RCC 7860 (cell line): ENCODE measurements around the gene MAML3.

Experiments used
- DNase-seq: peaks from one replicate; pipeline ENCODE4 v3.0.0-alpha.2; 2015; ENCODE audit warnings: low spot score
- FAIRE-seq: peaks from 2 replicates; lab custom pipeline; 2012; peaks lifted over from hg19 to GRCh38; lab: Jason Lieb, UNC

The MAML3 gene

DNA sequence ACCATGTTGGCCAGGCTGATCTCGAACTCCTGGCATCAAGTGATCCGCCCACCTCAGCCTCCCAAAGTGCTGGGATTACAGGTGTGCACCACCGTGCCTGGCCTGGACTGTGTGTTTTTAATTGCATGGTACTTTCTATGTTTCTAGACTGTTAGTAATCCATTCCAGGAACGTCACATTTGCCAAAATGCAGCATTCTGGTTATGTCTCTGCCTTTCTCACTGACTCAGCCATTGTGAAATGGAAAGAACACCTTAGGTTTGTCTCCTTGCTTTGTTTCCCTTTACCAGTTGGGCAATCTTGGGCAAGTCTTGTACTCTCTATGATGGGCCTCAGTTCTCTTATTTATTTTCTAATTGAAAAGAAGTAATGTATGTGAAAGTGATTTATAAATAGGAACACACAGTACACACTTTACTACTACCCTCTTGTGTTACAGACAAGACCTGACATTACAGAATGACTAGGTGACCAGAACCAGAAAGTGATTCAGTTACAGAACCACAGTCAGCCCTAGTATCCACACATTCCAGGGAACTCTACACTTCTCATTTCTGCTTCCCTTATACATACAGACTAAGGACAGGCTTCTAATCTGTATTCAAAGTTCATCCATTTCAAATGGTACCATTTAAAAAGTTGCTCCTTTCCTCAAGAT is 301.2 kb downstream of the MAML3 start:
- no peak for FAIRE-seq

DNA sequence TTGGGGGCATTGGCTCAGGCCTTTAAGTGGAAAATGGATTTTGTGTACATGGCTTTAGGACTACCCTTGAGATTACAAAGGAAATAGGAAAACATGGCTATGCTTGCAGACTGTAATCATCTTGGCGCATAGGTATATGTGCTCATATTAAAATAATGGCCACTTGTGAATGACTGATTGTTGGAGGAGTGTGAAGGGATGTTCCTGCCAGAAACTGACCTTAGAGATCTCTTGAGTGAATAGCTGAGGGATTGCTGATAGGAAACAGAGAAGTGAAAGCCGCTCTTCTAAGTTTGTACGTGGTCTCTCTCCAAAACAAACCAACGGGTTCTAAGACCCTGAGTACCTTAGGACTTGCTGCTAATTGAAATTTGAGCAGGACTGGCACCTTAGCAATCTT is 302.3 kb downstream of the MAML3 start:
- FAIRE-seq (no peak), DNase-seq (no peak)

More for the DNA sequence above, 301.2 kb downstream of the MAML3 start:
- DNase-seq = no peak

DNA sequence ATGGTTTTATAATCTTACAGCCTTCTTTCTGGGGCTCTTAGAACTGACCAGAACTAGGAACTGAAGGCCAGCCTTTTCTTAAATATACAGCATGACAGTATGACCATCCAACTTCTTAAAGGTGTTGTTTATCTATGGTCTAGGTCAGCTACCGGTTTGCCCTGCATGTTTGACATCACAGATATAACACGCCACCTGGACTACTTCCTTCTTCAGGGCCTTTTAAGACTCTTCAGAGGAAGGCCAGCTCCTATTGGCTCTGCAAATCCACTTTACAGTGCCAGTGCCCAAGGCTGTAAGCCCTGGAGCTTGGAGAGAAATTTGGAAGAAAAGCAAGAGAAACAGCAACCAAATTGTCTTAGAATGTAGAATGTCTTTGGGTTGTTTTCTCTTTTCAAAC is 302.9 kb downstream of the MAML3 start:
- DNase-seq (no peak), FAIRE-seq (no peak)

DNA sequence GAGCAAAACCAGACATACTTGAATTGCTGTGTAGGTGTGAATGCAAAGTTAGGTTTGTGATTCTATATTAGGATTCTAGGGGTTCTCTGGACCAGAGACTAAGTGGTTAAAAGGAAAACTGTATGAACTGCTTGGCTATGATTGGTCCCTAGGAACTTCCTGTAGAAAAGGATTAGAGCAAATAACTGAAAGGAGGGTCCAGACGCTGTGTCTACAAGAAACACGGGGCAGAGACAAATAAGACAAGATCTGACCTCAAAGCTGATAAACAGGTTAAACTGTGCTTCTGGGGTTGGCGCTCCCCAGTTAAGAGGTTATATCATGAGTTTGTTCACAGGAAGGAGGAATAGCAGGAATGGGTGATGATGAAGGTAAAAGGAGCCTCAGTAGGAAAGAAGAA is 304.8 kb downstream of the MAML3 start:
- FAIRE-seq (no peak), DNase-seq (no peak)

DNA sequence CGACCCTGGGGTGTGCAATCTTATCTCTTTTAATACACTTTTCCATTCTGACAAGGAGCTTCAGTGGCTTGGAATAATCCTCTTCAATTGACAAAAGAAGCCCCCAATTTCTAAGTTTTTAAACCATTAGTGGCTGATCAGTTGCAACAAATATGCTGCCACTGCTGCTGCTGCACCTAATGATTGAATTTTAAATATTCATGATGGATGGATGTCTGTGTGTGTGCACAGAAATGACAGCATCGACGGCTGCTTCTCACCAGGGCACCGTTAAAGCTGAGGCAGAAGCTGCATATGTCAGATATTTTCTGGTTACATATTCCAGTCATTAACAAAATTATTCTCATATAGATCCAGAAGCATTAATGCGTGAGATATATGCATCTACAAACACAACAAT is 306.0 kb downstream of the MAML3 start:
- no peak for FAIRE-seq

DNA sequence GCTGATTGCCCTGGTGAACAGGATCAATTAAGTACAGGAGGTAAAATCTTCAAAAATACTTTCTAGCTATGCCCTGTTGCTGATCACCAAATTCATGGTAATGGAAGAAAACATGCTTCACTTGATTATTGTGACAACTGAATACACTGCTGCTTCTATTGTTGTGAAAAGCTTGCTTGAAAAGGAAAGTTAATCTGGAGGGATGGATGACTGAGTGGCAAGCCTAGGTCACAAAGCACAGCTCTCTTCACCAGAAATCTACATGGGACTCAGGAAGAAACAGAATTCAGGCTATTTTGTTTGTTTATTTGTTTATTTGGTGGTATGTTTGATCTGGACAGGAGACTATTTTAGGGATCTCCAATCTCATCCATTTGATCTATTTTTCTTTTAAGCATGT is 306.4 kb downstream of the MAML3 start:
- FAIRE-seq = no peak

More for the DNA sequence above, 306.0 kb downstream of the MAML3 start:
- no peak for DNase-seq

DNA sequence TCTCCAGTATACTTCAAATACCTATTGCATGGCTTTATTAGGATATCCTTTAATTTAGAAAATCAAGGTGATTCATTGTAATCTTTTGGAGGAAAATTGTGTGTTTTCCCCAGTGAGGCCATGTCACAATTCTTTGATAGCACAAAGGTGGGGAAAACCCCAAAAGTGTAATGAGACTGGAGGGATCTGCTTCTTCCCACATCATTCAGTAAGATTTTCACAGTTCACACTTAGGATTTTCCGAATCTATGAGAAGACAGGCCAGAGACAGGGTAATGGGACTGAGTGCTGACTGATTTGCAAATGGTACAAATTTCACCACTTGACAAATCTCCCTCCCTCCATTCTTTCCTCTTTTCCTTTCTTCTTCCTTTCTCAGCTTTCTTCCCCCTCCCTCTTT is 307.2 kb downstream of the MAML3 start:
- FAIRE-seq = no peak
- no peak for DNase-seq

More for the DNA sequence above, 306.4 kb downstream of the MAML3 start:
- no peak for DNase-seq

DNA sequence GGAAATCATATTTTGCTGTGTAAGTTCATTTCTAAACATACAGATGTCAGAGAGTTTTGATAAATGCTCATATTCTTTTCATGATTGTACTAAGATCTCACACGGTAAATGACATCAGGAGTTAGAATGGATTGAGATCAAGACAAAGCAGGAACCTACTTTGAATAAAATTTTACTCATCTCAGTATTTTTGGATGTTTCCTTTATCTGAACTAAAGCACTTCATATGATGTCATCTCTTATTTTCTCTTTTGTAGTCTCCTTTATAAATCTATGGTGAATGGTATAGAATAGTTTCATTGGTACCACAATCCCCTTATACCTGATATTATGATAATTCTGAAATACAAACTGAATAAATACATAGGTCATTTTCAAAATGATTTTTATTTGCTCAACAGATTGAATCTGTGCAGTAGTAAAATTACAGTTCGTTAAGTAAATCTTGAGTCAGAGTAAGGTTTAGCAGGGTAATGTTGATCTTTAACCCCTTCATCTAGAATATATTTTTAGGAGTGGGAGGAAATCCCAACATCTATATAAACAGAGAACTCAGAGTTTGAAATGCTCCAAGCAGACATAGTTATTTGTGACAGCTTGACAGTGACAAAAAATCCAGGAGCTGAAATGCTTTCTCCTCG is 308.4 kb downstream of the MAML3 start:
- FAIRE-seq = no peak
- no peak for DNase-seq

DNA sequence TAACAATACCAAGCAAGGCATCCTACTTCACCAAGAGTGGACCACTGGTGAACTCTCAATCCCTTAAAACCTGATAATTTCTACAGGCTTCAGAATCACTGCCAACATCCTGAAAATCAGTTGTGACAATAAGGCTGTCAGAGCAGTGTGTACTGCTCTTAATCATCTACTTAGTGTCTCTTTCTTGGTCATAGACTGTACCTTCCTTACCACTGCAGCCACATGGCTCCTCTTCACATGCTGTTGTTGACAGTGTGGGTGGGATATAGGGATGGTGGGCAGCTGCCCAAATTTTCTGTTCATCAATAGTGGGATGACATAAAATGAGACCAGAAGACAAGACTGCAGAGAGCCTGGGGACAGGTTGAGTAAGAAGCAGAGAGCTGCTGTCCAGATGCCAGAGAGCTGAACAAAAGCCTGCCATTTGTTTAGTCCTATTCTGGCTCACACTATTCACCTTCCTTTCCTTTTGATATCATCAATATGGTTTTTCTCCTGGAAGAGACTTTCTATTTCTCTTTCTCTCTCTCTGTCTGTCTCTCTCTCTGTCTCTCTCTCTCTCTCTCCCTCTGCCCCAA is 309.4 kb downstream of the MAML3 start:
- DNase-seq (no peak), FAIRE-seq (no peak)

DNA sequence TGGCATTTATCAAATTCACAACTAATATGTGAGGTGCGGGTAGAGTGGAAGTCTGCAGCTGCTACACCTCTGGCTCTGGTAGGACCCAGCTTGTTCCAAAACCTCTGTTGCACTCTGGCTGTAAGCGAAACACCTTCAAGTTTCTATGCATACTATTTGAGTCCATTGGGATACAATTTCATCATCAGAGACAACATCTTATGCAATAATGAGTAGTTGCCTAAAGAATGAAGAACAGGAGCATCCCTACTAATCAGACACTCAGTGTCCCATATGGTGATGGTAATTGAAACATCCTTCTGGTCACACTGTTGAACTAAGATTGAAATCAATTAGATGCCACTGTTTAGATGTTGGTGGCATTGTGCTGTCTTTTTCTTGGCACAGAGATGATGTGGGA is 309.9 kb downstream of the MAML3 start:
- FAIRE-seq (no peak), DNase-seq (no peak)

DNA sequence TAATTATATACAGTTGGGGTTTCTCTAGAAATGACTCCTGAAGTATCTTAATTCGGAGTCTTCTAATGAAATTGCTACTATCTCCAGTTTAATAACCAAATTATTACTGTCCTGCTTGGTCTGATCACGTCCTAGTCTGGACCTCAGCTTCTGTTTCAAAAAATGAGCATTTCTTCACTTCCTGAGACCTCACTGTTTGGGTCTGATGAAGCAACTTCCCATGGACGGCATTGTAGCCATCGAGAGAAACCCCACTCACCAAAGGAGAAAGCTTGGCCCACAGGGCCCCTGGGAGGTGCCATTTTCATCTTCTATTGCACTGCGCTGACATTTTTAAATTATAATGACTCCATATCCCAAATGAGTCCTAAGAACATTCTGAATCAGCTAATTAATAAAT is 310.3 kb downstream of the MAML3 start:
- no peak for FAIRE-seq
- no peak for DNase-seq

DNA sequence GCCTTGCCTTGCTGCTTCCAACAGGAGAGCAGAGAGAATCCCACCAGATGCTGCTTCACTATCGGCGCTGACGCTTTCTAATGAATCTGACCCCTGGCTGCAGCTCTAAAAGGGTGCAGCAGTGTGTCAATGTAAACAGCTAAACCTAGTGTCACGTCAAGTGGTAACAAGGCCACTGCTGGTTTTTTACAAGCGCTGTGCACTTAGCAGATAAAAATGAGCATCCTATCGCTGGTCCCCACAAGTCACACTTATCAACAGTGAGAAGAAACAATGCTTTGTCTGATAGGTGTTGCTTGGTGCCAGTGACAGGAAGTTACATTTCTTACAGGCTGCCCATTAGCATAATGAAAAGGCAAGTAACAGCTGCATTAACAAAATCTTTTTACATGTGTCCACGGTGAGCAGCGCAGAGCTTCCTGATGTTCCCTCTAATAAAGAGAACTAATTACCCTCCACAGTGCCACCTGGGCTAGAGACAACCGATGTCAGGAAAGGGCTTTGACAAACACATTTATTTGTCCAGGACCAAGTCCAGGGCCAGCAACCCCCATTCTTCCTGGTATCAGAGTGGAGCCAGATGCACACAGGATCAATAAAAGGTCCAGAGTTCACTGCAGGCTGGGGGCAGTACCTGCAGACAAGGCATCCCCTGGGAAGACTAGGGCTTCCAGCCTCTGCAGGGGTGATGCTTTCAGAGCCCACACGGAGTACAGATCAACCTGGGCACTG is 312.4 kb downstream of the MAML3 start:
- FAIRE-seq (no peak), DNase-seq (no peak)

DNA sequence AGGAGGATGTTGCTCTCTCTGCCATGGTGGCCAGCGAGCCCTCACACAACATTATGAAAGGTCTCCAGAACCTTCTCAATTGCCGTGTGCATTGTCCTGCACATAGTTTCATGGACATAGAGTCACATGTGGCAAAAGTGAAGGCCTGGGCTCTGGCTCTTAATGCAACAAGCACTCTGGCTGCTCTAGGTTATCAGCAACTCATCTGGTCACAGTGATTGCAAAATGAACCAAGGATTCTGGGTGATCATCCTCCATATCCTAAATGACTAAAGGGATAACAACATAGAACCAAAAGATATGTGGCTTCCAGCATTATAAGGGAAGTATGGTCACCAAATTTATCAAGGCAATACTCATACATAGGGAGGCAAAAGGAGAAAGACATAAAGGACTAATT is 313.2 kb downstream of the MAML3 start:
- DNase-seq (no peak), FAIRE-seq (no peak)

DNA sequence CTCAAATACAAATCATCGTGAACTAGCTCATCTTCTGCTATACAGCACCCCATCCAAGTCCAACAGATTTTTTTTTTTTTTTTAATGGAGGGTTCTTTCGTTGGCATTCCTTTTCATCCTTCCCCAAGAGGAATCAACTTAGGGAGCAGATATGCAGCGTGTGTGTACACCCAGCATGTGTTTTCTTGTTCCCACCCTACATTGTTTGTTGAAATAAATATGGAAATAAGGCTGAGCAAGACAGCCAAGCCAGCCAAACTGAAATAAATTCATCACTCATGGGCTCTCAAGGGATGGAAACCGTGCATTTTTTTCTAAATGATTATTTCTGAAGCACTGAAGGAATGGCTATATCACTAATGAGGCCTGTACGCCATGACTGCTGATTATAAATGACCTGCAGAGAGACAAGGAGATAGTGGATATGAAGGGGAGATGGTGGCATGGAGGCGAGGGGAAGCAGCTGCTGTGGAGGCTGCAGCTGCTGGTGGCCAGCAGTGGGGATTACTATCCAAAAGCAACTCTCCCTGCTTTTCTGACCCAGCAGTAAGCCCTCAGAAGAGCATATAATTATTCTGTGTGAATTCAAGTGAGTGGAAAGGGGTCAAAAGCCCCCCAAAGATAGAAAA is 314.5 kb downstream of the MAML3 start:
- no peak for DNase-seq
- FAIRE-seq = no peak

DNA sequence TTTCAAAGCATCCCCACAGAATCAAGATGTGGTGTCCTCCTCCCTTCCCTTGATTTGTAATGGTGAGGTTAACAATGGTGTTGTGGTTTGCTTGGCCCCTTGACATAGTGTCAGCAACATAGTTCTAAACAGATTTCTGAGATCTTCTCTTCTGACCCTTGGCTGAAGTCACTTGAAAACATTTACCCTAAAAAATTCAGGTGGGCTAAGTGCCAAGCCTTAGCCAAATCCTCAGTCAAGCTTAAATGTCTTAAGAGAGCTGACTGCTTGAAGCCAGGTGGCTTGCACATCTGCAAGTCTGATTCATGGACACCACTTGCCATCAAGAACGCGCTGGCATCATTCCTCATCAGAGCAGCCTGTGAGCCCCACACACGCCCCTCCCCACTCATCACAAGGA is 315.2 kb downstream of the MAML3 start:
- FAIRE-seq (no peak), DNase-seq (no peak)

DNA sequence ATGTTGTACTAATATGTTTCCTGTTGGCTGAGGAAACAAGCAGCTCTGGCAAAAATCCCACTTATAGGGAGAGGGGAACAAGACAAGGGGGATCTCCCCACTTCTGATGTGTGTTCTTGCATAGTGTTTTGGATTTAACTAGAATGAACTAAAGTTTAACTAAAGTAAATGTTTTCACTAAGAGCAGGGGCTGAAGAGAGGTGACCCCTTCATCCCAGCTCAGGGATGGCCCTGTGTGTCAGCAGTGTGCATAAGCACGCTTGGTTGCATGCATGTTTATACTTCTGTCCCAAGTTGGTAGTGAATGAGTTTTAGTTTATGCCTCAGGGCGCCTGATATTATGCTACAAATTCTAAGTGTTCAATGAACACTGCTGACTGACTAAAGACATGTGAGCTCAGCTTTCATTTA is 319.0 kb downstream of the MAML3 start:
- FAIRE-seq = no peak

DNA sequence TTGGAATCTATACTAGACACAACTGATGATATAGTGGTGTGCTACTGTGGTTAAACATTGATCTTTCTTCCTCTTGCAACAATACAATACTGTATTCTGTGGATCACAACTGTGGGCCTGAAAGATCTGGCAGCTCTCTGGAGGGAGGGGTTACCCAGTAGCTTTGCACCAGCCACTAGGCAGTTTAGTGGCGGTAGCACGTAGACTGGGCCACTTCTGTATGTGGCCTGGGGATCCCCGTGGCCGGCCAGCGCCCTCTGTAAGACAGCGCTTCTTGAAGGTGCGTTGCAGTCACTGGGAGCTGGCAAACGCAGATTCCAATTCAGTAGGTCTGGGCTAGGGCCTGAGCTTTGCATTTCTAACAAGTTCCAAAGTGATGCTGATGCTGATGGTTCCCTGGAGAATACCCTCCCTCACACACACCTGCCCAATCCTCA is 319.7 kb downstream of the MAML3 start:
- FAIRE-seq (no peak), DNase-seq (no peak)

More for the DNA sequence above, 319.0 kb downstream of the MAML3 start:
- no peak for DNase-seq

DNA sequence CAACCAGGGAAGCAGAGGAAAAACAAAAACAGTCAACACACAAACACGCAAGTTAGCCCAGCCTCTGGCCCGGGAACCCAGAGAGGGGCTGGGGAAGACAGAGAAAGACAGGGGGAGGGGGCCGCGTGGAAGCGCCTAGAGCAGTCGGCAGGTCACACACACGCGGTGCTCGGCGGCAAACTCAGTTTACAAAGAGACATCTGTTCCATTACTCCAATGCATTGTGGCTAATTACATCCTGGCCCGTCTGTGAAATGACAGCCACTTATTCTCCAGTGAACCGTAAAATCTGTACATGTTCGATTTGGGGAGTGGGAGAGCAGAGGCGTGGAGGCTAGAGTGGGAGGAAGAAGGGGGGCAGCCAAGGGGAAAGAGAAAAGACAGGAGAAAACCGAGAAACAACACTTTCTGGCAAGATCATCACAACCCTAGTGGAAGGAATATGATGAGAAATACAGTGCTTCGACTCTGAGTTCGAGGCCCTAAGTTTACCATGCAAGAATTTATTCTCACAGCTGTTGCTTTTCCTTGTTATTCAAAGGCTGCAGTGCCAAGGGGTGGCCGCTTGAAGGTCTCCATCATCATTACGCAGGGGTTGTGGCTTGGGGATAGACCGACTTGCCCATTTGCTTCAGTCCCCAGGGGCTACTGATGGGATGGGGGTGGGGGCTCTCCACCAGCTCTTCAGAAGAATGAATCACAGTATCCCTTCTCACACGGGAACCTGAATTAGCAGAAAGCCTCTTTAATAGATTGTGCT is 320.7 kb downstream of the MAML3 start:
- FAIRE-seq (no peak), DNase-seq (no peak)

DNA sequence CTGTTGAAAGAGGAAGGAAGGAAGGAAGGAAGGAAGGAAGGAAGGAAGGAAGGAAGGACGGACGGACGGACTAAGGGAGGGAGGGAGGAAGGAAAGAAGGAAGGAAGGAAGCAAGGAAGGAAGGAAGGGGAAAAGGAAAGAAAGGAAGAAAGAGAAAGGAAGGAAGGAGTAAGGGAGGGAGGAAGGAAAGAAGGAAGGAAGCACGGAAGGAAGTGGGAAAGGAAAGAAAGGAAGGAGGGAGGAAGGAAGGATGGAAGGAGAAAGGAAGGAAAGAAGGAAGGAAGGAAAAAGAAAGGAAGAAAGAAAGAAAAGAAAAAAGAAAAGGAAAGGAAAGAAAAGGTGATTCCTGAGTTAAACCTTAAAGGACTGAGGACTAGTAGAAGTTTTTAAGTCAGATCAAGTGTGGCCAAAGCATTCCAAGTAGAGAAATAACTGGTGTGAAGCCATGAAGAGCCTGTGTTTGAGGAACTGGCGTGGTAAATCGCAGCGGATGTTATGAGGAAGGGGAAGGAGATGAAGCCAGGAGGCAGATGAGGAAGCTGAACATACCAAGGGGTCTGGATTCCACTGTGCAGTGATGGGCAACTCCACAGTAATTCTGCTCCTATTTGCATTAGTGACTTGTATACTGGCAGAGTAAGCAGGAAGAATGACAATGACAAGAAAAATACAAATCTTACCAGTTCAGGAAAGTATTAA is 324.9 kb downstream of the MAML3 start:
- DNase-seq (no peak), FAIRE-seq (no peak)

DNA sequence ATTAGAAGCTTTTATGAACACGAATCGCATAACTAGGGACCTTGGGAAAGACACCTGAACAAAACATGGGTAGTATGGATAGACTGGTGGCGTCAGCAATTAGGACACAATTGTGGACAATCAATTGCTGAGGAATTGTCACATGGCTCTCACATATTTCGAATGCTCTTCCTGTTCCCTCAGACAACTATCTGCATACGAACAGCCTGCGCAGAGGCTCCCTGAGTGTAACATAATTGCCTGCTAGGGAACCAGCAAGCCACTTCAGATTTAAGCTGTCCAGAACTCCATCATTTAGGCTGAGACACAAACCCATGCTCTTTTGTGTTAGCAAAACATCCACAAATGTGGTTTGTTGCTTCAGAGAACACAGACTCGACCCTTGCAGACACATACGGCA is 327.6 kb downstream of the MAML3 start:
- DNase-seq (no peak), FAIRE-seq (no peak)
